NCI-H2171 (cell line): ENCODE measurements around the gene PLEKHF1.
"Not testable (repeated sequence)": the region's sequence is repeated elsewhere in the genome, so short reads cannot be mapped to it uniquely, and the experiment has no call there.

ENCODE experiments used
- DNase-seq: peaks from one replicate; lab custom pipeline; 2025; lab: John Stamatoyannopoulos, UW

PLEKHF1 gene

DNA sequence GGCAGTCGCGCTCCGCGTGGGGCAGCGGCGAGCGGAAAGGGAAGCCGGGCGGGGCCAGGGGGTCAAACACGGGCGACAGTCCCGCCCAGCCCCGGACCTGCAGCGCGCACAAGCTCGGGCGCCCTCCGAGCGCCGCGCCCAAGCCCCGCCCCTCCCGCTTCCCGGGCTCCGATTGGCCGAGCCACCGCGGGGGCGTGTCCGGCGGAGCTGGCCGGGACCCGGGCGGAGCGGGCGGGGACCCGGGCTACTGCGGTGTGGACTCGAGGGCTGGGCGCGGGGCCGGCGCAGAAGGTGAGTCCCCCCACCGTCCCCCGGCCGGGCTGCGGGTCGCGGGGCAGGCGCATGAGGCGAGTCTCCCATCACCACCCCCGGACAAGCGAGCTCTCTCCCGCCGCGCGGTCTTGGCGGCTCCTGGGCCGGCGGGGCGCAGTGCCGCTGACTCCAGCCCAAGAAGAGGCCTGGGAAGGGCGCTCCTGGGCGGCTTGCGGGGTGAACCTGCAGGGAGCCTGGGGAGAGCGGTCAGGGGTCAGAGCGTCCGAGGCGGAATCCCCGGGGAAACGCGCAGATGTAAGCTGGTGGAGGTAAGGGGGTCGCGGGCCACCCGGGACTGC, at the start of gene PLEKHF1:
PLEKHF1 (plus strand) TSS at position 247 of the 611 bp plus-strand sequence. CDS start 8,379 bp downstream, outside the sequence.
- peak; percentile 74 for DNase-seq

- DNase-seq, result no peak
These were observed 49.3 kb upstream of the PLEKHF1 start for GRCh38 chr19:29615891-29616425.

DNA sequence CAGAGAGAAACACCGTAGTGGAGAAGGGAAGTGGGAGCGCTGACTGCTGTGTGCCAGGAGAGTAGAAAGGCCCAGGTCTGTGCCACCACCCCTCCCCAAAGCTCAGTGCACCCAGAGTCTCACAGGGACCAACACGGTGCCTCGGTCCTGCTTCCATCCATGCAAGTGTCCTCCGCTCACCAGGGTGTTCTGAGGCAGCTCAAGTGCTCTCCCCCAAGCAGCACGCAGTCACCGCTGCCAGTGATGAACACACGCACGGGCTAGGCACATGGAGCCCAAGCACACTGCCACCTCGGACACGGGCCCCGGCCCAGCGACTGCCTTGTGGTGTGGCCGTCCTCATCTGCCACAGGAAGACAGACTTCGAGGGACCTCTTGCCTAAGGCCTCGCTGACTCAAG, 48.7 kb upstream of the PLEKHF1 start:
- no peak for DNase-seq

GRCh38 chr19:29617366-29618266, 47.6 kb upstream of the PLEKHF1 start:
- DNase-seq, result no peak

GRCh38 chr19:29618434-29618833, 46.8 kb upstream of the PLEKHF1 start:
- no peak for DNase-seq

DNA sequence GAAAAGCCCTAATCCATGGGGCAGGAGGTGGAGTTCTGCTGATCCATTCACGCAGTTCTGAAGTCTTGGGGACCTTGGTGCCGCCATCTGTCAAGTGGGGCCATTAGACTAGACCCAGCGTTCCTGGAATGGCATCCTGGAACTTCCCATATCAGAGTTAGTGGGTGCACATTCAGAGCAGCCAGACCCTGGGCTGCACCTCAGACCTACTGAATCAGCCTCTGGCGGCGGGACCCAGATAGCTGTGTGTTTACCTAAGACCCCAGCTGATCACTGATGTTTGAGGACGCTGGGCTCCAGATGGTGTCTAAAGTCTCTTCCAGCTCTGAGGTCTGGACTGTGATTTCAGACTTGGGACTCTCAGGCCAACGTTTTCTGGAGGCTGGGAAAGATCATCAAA, 46.4 kb upstream of the PLEKHF1 start:
- DNase-seq, result no peak

DNA sequence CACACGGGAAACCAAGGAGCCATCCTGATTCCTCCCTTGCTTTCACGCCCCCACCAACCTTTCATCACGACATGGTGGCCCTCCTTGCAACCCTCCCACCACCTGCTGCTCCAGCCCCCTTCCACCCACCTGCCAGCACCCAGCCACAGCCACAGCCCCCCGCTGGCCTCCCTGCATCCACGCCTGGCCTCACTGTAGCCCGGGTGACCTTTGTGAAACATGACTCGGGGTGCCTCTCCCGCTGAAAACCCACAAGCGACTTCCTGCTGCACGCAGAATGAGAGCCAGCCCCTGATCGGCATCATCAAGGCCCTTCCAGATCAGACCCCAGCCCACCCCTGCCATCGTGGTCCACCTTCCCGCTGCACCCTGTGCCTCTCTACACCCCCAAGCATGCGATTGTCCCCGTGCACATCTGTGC, 44.3 kb upstream of the PLEKHF1 start:
- no peak for DNase-seq

- DNase-seq, result no peak
These were observed 42.8 kb upstream of the PLEKHF1 start for GRCh38 chr19:29622166-29623070.

DNA sequence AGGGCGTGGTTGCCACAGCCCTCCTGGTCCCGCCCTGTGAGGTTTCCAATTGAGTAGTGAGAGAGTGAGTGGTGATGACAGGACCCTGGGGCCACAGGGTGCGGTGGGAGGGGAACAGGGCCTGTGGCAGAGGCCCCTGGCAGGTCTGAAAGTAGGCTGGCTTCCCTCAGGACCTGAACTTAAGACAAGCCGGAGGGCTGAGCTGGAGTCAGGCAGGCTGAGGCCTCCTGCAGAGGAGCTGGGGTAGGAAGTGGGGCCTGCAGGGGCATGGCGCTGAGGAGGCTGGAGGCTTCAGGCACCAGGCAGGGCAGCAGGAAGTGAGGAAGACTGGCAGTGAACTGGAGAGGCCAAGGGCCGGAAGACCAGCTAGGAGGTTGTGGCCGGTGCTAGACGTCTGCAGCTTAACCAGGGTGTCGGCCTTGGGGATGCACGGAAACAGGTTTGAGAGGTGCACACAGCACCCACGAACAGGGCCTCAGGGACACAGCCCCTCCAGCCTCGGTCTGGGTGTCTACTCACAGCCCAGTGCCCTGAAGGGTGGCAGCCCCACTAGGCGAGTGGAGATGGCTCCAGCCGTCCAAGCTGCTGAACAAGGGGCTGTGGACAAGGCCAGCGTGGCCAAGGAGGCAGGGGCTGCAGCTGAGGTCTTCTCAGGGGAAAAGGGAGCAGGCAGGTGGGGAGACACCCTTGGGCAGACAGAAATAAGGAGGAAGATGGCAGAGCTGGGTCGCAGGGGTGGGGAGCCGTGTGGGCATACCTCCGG, 41.4 kb upstream of the PLEKHF1 start:
- no peak for DNase-seq

GRCh38 chr19:29624489-29625185, 40.6 kb upstream of the PLEKHF1 start:
- no peak for DNase-seq

DNA sequence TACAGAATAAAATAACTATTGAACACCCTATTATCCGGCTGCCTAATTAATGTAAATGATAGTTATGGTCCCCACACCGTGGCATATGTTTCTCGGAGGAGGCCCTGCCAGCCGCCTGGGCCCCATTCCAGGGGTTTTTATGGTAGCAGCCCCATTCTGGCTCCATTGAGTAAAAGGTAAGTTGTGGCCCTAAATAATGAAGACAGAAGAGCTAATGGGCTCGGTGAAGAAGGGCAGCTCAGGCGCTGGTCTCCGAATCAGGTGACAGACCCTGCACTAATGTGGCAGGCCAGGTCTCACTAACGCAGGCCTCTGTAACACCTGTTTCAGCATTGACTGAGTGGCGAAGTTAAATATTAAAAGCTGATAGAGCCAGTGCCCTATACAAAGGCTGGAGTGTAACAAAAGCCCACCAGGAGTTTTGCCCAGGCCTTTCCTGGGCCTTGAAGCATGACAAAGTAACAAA, 40.0 kb upstream of the PLEKHF1 start:
- no peak for DNase-seq

DNA sequence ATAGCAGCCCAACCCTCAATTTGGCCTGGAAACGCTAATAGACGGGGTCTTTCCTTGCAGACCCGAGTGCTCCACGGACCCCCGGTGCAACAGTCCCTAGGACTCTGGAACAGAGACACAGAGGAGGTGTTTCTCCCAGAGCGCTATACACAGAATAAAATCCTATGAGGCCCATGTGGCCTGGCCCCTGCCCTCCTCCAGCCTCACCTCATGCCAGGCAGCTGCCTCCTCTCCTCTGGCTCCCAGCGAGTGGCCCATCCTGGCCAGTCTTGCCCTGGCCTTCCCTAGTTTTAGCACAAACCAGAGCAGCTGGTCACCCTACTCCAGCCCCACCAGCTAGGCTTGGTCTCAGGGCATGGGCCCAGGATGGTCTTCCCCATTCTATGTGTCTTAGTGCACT, 38.9 kb upstream of the PLEKHF1 start:
- no peak for DNase-seq

DNA sequence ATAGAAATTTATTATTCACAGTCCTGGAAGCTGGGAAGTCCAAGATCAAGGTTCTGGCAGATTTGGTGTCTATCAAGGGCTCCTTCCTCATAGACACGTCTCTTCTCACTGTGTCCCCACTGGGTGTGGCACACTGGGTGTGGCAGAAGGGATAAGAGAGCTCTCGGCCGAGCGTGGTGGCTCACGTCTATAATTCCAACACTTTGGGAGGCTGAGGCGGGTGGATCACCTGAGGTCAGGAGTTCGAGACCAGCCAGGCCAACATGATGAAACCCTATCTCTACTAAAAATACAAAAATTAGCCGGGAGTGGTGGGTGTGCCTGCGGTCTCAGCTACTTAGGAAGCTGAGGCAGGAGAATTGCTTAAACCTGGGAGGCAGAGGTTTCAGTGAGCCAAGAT, 38.4 kb upstream of the PLEKHF1 start:
- DNase-seq, result not testable (repeated sequence)

DNA sequence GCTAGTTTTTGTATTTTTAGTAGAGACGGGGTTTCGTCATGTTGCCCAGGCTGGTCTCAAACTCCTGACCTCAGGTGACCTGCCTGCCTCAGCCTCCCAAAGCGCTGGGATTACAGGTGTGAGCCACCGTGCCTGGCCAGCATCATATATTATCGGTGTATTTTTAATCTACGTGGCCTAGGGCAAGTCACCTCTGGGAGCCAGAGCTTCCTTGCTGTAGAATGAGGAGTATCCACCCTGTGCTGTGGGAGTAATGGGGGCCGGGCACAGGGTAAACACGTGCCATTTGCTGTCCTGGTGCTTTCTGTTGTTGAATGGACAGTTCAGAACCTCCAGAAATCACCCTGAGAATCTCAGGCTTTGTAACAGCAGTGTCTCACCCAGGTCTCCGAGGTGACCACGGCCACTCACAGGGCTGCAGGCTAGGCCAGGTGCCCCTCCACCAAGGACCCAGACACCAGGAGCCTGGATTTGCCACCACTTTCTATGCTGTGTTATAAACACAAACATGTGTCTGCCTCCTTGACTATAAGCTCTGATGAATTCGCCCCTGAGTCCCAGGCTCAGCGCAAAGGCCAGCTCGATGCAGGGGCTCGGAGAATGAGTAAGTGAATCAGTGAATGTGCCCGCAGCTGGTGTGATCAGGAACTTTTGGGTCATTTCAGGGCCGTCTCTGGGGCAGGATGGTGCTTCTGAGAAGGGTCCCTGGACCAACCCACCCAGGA, 36.4 kb upstream of the PLEKHF1 start:
- no peak for DNase-seq

DNA sequence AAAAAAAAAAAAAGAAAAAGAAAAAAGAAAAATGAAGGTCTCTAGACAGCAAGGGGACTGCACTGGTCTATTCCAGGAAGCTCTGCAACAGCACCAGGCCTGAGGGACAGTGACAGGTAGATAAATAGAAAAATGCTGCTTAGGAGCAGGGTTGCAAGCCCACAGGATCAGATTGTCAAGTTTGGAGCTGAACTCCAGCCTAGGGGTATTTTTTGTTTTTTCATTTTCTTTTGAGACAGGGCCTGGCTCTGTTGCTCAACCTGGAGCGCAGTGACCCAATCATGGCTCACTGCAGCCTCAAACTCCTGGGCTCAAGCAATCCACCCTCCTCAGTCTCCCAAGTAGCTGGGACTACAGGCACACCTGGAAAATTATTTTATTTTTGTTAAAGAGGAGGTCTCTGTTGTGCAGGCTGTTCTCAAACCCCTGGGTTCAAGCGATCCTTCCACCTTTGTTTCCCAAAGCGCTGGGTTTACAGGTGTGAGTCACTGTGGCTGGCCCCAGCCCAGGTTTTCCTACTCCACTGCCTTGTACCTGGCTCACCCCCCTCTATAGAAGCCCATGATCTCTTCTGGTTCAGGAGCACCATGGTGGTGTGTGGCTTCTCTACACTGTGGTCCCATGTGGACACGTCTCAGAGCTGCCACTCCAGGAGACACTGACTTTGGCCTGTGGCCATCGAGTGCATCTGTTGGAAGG, 35.3 kb upstream of the PLEKHF1 start:
- no peak for DNase-seq

DNA sequence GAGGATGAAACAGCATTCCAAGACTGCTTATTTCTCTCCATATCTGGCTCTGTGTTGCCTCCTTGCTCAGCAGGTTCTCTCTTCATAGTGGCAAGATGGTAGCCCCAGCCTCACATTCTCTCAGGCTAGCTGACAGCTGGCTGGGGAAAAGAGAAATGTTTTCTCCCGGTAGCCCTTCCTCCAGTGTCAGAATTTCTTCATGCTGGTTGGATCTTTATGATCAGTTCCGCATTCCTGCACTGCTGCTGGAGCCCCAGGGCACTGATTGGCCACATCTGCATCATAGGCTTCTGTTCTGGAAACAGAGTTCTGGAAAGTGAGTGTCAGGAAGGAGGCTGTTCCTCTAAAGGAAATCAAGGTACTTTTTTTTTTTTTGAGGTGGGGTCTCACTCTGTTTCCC, 34.6 kb upstream of the PLEKHF1 start:
- DNase-seq, result no peak

DNA sequence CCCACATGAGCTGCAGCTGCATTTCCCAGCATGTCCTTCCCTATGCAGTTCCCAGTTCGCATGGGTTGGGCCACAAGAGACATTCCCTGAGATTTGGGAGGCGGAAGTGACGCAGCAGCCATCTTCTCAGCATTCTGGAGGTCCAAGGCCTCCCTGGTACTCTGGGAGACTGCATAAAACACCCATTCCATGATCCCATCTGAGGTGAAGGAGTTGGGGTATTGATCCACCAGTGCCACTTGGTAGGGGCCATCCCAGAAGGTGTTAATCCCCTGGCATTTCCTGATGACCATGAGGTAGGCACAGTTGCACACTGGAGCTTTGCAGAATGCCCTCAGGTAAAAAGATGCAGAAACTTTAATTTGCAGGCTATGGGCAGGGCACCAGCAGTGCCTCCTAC, 33.8 kb upstream of the PLEKHF1 start:
- DNase-seq, result no peak

DNA sequence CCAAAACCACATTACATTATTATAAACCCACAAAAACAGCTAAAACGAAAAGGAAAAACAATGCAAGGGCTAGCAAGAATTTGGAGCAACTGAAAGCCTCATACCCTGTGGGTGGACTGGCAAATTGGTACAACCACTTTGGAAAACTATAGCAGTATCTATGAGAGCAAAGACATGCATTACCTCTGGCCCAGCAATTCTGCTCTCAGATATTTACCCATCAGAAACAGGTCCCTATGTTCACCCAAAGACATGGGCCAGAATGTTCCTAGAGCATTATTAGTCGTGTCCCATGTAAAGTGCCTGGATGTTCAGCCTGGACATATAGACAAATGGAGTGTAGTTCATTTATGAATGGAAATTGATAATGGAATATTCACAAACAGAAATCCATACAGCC, 31.3 kb upstream of the PLEKHF1 start:
- no peak for DNase-seq

GRCh38 chr19:29634423-29635130, 30.7 kb upstream of the PLEKHF1 start:
- no peak for DNase-seq
